ELR (cell line): ENCODE data around the gene PPARGC1A.

ENCODE experiments used
- DNase-seq: peaks from one replicate; pipeline ENCODE4 v3.0.0-alpha.2; 2015; ENCODE audit warnings: low read depth

The PPARGC1A gene, protein sequence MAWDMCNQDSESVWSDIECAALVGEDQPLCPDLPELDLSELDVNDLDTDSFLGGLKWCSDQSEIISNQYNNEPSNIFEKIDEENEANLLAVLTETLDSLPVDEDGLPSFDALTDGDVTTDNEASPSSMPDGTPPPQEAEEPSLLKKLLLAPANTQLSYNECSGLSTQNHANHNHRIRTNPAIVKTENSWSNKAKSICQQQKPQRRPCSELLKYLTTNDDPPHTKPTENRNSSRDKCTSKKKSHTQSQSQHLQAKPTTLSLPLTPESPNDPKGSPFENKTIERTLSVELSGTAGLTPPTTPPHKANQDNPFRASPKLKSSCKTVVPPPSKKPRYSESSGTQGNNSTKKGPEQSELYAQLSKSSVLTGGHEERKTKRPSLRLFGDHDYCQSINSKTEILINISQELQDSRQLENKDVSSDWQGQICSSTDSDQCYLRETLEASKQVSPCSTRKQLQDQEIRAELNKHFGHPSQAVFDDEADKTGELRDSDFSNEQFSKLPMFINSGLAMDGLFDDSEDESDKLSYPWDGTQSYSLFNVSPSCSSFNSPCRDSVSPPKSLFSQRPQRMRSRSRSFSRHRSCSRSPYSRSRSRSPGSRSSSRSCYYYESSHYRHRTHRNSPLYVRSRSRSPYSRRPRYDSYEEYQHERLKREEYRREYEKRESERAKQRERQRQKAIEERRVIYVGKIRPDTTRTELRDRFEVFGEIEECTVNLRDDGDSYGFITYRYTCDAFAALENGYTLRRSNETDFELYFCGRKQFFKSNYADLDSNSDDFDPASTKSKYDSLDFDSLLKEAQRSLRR

DNA sequence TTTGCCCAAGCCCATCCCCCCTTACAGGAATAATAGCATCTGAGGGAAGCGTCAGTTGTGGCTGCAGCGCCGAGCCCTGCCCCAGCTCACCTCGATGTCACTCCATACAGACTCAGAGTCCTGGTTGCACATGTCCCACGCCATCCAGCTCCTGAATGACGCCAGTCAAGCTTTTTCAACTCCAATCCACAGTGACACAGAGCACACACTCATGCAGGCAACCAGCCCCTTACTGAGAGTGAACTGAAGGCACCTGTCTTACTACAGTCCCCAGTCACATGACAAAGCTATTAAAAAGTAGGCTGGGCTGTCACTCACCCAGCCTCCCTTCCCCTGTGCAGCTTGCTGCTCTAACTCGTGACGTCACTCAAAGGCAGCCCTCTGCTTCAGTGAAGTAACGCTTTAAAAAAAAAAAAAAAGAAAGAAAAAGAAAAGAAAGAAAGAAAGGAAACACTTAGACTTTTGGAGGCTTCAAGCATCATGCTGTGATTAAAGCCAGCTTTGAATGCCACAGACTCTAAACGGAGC is at the start of gene PPARGC1A:
PPARGC1A (minus strand) TSS at position 234 of the 528 bp plus-strand sequence; CDS start at position 144, 90 bp downstream.
- DNase-seq, result peak; percentile 32

DNA sequence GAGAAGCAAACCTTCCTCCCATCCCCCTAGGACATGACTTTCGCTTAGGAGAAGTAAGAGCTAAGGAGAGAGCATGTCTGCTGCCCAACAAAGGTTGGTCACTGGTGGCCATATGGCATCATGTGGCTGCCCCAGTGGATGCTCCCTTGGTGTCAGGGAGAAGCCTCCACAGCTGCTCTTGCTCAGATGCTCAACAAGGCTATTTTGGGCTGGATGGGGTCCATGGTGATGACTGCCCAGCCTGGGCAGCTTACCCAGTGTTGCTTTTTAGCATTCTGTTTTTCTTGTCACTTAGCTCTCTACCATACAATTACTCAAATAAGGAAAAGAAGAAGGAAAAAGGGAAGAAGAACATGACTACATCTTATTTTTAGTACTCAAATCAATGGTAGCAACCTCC is 48.9 kb upstream of the PPARGC1A start:
- no peak for DNase-seq

DNA sequence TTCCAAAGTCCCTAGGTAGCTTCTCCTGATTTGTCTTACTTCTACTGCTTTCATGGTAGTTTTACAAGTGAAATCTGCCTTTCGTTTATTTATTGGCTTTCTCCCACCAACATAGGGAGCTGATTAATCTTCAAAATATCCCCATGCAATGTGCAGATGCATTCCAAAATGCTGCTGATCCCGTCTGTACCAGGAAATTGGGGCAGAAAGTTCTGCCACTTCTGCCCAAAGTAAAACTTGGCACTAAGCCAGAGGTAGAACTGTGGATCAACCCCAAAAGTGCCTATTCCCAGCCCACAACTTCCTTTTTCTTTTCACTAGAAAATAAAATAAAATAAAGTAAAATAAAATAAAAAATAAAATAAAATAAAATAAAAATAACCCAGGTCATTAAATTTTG is 47.3 kb upstream of the PPARGC1A start:
- DNase-seq, result no peak

DNA sequence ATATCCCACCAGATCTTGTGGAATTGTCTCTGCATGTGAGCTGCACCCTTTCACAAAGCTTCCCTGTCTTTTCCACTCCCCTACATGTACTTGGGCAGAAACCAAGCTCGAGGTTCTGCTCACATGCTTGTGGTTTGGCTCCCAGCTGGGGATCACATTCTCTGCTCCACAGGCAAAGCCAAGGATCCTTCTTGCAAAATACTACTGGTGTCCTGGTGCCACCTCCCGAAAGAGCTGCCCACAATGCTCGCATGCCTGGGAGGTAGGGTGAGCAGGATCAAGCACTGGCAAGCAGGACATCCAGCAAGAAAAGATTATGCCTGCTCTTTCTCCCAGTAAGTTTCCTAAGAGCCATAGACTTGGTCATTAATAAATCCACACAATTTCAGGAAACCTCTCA is 45.1 kb upstream of the PPARGC1A start:
- peak; percentile 40 for DNase-seq

DNA sequence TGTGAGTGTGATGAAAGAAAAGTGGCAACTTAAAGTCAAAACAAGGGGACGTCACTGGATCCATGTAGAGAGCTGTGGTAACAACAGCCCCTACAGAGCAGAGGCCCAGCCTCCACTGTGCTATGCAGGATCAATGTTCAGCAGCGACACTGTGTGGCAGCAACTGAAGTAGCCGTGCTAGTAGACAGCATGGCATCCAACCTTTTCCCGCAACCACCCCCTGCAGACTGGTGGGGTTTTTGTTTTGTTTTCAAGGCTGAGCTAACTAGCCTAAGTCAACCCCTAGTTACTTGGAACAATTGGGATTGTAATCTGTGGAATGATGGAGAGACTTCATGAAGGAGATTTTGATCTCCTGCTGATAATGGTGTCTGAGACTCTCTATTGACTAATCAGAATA is 44.4 kb upstream of the PPARGC1A start:
- no peak for DNase-seq

DNA sequence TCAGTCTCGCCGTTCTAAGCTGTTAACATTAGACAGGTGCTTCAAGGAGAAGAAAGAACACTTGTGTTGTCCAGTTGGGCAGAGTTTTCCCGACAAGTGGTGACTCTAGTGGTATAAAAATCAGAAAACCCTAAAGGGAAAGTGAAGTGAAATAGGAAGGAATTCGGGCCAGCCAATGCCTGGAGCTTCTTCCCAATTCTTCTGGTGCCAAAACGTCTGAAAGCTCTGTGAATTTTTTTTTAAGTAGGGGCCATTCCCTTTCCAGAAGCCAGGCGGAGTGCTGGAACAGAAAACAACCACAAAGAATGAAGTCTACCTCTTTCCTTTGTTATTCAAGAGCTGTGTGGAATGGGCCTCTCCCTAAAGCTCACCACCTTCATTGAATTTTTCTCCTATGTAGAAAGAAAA is 43.1 kb upstream of the PPARGC1A start:
- no peak for DNase-seq

DNA sequence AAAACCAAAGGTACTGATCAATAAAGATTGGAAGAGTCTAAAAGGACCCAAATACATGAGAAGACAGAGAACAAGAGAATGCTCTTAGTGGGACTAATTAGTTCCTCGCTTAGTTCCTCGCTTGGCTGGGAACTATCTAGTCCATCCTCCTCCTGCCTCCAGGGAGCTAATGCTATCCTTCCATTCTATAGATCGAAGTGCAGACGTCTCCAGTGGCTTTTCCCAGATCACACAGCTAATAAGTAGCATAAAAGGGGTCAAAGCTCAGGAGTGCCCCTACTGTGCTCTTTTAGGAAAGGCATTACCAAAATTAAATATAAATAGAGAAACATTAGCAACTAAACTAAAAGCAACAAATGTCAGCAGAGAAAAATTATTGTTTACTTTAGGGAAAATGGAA is 42.3 kb upstream of the PPARGC1A start:
- DNase-seq, result no peak

DNA sequence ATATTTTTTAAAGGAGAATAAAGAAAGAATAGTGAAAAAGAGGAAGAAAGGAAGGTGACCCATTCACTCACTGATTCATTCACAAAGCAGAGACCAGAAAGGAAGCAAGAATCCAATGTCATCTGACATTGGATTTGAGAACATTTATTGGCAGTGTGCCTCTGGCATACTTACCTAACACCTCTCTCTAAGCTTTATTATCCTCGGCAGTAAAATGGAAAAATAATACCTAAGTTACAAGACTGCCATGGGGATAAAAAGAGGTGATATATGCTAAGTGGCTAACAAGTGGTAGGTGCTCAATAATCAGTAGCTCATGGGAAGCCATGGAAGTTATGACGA is 41.6 kb upstream of the PPARGC1A start:
- DNase-seq, result no peak

DNA sequence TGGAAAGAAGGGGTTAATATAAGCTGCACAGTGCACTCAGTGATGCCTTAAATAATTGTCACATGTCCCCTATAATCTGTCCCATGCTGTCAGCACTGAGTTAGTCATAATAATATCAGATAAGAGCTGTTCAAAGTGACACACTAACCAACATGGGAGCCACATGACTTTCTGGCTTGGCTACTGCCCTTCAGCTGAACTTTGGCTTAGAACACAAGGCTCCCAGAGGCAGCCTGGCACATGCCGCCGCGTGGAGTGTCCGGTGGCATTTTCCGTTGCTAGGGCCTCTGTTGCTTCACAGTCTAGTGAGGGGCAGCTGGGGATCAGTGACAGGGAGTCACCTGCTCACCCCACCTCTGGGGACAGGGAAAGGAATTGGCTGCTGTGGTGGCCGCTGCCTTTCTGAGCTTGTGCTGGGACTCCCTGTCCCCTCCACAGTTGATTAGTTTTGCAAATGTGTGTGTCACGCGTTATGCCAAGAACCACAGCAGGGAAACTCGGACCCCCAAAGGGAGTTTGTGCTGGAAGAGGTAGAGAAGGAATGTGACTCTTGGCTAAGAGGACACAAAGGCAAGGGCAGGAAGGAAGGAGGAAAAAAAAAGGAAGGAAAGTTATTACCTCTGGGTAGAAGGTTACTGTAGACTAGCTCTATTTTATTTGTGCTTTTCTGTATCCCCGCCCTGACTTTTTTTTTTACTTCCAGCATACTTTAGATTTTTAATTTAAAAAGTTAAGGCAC is 41.1 kb upstream of the PPARGC1A start:
- no peak for DNase-seq

DNA sequence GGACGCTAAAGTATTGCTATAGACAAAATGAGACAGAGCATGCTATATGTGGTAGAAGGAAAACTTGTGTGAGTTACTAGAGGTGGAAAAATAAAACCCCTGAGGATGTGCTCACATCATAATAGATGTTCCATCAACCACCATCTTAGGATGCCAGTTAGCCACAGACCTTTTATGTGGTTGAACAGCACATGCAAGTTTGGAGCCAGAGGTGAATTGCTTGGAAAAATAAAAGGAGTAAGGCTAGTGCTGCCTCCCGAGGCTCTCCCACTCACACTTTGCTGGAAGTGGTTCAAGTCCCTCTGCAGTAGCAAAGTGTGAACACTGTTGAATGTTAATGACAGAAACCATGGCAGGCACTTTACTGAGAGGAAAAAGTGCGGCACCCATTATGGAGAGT is 39.4 kb upstream of the PPARGC1A start:
- no peak for DNase-seq

DNA sequence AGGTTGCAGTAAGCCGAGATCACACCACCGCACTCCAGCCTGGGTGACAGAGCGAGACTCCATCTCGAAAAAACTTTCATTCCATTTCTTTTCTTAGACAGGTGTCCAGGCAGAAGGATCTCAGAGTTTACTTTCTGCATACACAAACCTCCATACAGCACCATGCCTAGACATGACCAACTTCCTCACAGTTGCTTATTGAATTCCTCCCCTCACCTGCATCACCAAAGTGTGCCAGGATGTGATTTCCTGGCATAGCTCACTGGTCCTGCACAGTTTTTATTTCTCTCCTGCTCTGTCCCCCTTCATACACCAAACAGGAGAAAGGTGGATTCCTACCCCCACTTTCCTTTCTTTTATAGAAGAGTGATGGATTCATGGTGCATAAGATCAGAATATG is 34.7 kb upstream of the PPARGC1A start:
- no peak for DNase-seq

DNA sequence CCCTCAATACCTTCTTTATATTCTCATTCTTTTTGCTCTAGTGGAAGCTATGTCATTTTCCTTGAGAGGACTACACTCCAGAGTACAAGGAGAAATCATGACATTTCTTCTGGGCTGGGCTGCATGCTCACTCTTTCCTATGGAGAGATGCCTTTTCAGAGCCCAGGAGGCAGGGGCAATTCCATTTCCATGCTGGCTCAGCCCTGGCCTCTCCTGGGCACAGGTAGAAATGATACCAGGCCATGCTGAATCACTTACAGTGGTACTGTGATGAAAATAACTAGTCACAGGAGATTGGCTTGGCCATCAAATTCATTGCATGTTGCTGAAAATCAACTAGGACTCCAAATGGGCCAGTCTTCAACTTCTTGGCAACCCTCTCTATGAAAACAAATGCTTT is 34.0 kb upstream of the PPARGC1A start:
- no peak for DNase-seq

DNA sequence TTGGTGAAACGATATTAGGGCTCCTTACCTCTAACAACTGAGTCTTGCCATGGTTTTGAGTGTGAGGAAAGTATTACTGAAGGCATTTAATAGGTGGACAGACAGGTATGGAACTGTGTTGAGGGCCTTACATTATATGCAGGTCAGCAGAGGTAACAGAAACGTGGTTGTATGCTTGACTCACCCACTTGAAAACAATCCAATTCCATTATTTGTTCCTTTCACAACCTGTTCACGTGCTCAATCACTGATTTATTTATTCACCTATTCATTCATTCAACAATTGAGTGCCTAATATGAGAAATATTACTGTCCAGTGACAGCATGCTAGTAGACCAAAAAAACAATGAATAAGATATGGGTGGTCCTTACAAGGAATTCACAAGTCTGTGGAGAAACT is 33.3 kb upstream of the PPARGC1A start:
- DNase-seq, result no peak

DNA sequence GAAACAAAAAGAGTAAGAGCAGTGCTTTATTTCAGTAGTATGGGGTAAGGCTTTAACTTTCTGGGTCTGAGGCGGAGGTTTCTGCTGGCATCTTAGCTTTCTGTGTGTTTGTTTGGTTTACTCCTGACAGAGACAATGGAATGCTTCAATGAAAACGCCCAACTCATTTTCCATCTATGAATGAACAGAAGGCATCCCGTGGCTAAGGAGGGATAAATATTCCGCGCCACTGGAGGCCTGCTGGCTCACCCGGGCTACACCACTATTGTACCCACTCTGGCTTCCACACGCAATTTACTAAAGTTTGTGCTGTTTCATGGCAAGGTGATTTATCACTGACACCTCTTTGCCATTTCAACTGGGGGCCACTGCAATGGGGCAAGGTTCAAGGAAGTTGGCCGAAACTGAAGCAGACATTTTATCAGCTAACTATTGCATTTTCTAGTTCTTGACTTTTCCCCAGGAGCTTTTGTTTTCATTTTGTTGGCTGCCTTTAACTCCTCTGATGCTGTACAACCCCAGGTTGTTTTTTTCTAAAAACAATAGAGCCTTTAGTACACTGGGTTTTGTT is 32.8 kb upstream of the PPARGC1A start:
- no peak for DNase-seq

DNA sequence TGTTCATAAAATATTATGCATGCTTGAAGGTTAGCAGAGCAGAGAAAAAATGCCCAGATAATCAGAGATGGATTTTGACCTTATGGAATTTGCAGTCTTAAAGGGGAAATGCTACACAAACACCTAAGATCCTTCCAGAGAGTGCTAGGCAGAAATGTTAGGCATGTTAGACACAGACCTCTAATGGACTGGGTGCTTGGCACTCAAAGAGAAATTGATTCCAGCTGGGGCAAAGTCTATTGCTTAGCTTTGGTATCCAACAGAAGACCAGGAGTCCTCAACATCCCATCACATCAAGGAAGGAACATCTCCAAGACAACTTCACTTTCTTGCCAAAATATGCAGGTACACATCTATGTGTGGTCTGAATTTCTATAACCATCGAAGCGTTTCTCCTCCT is 32.2 kb upstream of the PPARGC1A start:
- no peak for DNase-seq

DNA sequence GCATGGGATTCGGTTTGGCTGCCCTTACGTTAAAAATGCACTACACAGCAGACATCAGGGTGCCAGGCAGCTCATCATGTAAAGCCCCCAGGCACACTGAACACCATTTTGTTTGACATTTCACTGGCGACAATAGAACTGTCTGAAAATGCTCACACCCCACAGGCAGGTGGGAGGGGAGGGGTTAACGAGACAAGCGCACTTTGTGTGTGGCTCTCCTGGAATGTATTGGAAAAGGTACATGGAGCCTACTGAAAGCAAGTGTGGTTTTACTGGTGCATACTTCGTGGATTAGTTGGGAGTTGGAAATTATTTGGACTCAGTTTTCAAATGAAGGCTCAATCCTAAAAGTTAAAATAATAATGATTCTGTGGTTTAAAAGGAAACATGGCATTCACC is 31.6 kb upstream of the PPARGC1A start:
- no peak for DNase-seq

DNA sequence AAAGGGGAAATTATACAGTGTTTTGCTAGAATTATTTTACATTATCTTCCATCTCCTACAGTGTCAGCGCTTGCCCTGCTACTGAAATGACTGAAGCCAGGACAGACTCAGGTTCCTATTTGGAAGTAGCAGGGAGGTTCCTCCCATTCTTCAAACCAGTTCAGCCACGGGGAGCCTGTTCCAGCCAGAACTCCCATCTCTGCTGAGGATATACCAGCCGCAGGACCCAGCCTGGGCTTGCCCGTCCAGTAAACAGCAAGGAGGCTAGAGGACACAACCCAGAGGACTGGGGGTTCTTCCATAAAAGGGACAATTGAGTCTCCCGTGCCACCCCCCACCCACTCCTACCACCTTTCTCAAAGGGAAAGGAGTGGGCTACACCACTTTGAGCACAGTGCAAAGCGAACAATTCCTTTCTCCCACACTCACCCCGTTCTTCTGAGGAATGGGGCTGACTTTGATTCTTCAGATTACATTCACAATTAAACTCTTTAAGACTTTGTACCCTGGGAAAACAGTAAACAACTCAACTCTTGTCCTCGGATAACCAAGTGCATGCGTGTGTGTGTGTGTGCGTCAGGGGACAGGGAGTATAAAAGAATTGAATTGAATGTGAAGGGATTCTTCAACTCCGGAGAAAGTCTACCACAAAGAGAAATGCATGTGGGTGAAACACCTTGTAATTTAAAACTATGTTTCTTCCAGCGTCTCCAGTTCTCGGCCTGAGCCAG is 31.0 kb upstream of the PPARGC1A start:
- DNase-seq, result no peak

DNA sequence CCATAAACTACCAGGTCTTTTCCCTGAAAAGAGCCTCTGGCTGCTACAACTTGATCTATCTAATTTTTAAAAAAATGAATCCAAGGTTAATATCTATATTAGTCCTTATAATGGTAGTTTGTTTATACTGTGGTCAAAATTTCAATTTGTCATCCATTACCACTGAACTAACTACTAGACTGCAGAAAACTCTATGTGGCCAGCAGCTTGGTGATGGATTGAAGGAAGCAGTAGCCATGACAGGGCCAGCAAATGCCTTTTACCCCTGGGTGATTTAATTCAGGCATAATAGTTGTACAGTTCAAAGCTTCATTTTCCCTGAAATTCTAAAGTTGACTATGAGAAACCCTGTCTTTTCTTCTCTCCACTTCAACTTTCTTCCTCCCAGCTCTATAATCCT is 30.4 kb upstream of the PPARGC1A start:
- no peak for DNase-seq

DNA sequence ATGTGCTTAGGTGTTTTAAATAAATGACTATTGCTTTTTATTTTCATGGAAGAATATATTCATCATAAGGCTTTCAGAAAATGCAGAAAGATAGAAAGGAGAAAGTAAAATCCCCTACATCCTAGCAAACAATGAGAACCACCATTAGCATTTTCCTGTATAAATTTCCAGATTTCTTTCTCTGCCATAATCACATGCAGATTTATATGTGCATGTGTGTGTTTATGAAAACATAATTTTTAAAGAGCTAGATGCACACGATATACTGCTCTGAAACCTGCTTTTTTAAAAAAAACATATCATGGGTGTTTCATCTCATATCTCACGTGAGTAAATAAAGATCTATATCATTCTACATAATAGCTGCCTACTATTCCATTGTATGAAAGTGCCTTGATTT is 26.4 kb upstream of the PPARGC1A start:
- DNase-seq, result no peak

DNA sequence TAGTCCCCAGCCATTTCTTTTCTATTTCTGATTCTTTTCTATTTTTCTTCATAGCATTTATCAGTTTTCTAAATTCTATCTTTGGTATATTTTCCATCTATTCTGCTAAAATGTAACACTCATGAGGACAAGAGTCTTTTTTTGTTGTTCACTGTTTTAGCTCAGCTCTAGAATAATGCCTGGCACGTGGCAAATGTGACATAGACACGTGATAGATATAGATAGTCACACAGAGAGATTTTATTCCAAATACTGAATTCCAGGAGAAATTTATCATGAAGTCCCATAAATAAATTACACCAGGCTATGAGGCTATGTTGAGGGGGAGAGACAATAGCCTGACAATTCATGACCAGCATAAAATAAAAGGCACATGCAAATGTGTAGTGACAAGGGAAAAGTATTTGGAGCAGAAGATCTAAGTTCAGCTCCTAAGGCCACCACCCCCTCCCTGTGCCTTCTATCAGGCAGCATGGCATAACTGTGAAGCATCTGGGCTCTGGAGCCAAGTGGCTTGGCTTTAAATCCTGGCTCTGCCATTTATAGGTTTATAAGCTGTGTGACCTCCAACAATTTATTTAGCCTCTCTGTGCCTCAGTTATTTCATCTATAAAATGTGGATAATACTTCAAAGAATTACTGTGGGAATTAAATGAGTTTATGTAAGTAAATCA is 25.7 kb upstream of the PPARGC1A start:
- DNase-seq, result no peak
